ENCODE data around the gene DNM3.
"Not testable (repeated sequence)": the region's sequence is repeated elsewhere in the genome, so short reads cannot be mapped to it uniquely, and the experiment has no call there.

Gene DNM3

DNA sequence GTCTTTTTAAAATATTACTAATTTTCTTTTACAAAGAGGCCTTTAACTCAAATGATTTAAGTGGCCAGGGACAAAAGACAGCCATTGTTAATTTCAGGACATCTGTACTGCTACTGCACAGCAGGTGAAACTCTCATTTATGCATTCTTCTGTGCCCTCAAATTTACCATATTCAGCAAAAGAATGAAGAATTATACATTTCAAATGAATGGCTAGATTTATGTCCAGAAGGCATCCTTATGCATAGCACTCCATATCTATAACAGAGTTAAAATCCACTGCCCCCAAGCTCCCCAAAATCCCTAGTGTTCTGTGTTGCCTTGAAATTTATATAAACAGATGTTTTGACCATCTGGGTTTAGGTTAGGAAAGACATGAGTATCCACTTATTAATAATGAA lies 202.6 kb downstream of the DNM3 start:
- DNase-seq: no peak

DNA sequence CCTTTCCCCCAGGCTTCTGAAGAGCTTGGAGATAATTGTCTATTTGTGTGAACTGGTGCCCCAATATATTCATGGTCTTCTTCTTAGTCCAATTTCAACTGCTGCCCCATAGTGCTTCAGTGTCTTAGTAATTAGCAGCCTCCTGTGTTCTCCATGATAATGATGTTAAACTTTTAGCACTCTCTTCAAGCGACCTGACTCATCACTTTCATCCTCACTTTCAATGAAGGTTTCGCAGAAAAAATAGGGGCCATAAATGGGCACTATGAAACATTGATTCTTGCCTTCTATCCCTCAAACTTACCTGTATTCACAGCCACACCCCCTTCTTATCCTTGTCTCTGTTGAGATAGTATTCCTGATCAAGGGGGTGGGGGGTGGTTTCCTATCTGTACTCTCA lies 210.6 kb downstream of the DNM3 start:
- DNase-seq: no peak

DNA sequence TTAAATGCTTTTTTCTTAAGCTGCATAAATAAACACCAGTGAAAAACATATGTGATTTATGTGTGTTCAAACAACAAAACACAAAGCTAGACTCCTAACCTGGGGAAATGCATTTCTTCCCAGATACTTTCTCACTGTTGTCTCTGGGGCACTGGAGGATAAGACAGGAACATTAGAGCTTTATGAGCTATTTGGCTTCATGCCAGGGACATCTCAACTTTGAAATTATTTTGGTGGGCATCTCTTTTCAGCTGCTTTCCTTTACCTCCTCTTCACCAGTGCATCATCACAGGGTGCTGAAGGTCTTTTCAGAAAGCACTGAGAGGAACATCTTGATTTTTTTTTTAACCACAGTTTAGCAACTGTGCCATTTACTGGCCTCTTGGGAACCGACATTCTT lies 212.9 kb downstream of the DNM3 start:
- no peak for DNase-seq

- not testable (repeated sequence) for DNase-seq
These were observed 214.6 kb downstream of the DNM3 start for GRCh38 chr1:172055816-172056419.

- DNase-seq: no peak
These were observed 227.0 kb downstream of the DNM3 start for GRCh38 chr1:172068334-172068733.

GRCh38 chr1:172069051-172069450 lies 227.8 kb downstream of the DNM3 start:
- DNase-seq: no peak

- no peak for DNase-seq
These were observed 228.2 kb downstream of the DNM3 start for GRCh38 chr1:172069534-172069933.

- DNase-seq: no peak
These were observed 228.8 kb downstream of the DNM3 start for GRCh38 chr1:172070055-172070454.

- no peak for DNase-seq
These were observed 230.4 kb downstream of the DNM3 start for GRCh38 chr1:172071746-172072145.

GRCh38 chr1:172079859-172080258 lies 238.6 kb downstream of the DNM3 start:
- DNase-seq: not testable (repeated sequence)

DNA sequence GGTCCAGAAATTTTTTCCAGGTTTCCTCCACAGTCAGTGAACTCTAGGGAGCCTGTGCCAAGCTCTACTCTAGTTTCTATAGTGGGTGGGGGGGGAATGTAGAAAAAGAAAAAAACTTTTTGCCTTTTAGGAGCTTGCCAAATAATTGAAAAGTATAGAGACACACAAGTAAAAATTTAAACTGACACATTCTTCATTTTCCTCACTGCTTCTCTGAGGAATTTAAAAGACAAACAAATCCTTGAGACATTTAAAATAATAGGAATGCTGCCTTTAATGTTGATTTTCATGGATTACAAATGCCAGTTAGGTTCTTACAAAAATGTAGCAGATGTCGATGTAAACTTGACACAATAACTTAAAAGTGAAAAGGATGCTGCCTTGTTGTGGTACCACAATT lies 241.9 kb downstream of the DNM3 start:
- DNase-seq: no peak

DNA sequence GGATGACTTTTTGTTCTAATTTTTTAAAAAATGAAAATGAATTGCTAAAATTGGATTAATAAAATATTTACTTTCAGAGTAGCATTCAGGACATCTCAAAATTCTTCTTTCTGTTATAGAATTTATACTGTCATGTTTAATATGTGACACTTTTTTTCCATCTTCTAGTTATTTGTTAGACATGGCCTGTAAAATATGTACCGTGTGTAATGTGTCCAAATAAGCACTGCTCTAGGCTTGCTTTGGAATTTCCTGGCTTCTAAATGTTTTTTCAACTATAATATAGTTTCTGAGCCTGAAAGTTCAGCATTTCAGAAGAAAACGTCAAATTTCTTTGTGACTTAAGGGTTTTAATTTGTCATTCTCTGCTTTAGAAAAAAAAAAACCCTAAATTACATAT lies 243.6 kb downstream of the DNM3 start:
- no peak for DNase-seq

DNA sequence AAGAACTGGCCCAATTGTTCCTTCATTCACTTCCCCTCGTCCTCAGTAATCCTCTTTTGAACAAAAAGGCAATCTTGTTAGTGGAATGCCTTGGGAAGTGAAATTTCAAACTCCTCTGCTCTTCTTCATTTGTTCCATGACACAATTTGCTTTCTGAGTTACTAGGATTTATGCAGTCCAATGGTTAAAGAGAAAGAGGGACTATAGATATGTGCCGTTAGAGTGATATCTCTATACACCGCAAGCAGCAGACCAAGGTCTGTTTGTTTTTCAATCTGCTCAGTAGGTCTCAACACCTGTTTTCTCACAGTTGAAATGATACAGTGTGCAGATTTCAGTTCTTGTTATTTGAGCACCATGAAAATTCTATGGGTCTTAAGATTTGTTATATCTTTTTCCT lies 244.0 kb downstream of the DNM3 start:
- no peak for DNase-seq

GRCh38 chr1:172086137-172086536 lies 244.8 kb downstream of the DNM3 start:
- no peak for DNase-seq

DNA sequence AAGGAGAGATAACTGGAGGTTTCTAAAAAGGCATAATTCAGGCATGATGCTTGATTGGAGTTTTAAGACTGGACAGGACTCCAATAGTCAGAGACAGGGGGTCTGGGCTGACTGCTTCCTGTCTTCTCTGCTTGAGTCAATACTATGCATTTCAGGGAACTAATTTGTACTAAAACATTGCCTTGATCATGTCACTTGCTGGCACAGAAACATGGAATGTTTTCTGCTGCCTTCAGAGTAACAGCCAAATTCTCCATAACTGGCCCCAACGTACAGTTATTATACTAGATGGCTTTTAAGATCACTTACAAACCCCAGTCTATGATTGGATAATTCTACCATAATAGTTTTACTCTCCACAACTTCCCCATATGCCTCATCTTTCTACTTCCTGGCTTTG lies 247.0 kb downstream of the DNM3 start:
- DNase-seq: no peak

- no peak for DNase-seq
These were observed 248.6 kb downstream of the DNM3 start for GRCh38 chr1:172089768-172090510.

- DNase-seq: no peak
These were observed 249.2 kb downstream of the DNM3 start for GRCh38 chr1:172090511-172090817.

GRCh38 chr1:172095846-172096245 lies 254.5 kb downstream of the DNM3 start:
- no peak for DNase-seq

- DNase-seq: no peak
These were observed 263.9 kb downstream of the DNM3 start for GRCh38 chr1:172105230-172105629.

- no peak for DNase-seq
These were observed 266.1 kb downstream of the DNM3 start for GRCh38 chr1:172107316-172107975.

GRCh38 chr1:172108161-172108893 lies 267.0 kb downstream of the DNM3 start:
- no peak for DNase-seq

- DNase-seq: no peak
These were observed 268.1 kb downstream of the DNM3 start for GRCh38 chr1:172109359-172109758.

DNA sequence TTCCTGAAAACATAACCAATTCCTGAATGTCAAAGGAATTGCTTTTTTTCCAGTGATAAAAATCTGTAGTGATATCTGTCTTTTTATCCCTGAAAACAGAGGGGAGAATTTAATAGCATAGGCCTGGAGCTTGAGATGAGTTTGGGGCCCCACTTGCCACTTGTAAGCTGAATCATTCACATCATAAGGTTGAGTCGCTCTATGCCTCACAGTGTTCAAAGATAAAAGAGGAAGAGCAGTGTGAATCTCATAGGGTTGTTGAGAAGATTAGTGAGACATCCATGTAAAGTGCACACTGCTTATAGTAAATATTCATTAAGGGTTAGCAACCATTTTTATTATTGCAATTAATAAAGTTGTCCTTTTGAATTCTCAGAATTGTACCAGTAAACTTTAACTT lies 271.3 kb downstream of the DNM3 start:
- no peak for DNase-seq

- DNase-seq: no peak
These were observed 276.5 kb downstream of the DNM3 start for GRCh38 chr1:172117800-172118199.

All from GF-D8 (cell line).